IMR-90 (cell line): ENCODE measurements around the gene RAD51D. TPM values are rescaled to one million over a fixed set of nuclear protein-coding genes. Genes with fewer than 3 reads are reported as not detected.
A peak's percentile ranks its signal among the peaks of the same experiment; 100 is the strongest.

Experiments
- ATAC-seq: fragments of 200-7000 bp; cut with Tn5 transposase; 2 replicates; pipeline ENCODE4 v1.9.1; 2020; ENCODE audit warnings: low read depth, mild to moderate bottlenecking, moderate library complexity
- BruUV-seq: library from RNA; stranded (reverse); fragments of 400-500 nt; replicated peaks from 2 replicates; lab custom pipeline; 2021; lab: Mats Ljungman, UMichigan
- CTCF ChIA-PET: fragments of 300-600 bp; formaldehyde crosslinking; extraction: SDS; loops from one replicate; lab custom pipeline; 2021; ENCODE audit warnings: antibody characterized with exemption; lab: Yijun Ruan, JAX
- POLR2A ChIA-PET: fragments of 300-600 bp; sonication (Branson Sonifier 250); formaldehyde crosslinking; loops from one replicate; lab custom pipeline; 2022; ENCODE audit warnings: antibody characterized with exemption; ENCODE audit not compliant: unreplicated experiment; lab: Charles Lee
- DNase-seq: peaks from one replicate; pipeline ENCODE4 v3.0.0; 2013
- H2AFZ ChIP-seq: replicated peaks from 2 replicates; pipeline ENCODE3; 2013; ENCODE audit warnings: low read length, mild to moderate bottlenecking; ENCODE audit not compliant: poor library complexity
- H2AK5ac ChIP-seq: 2 replicates; pipeline ENCODE4 v1.6.1; 2013; ENCODE audit warnings: low read depth, low read length, inconsistent platforms
- H2AK9ac ChIP-seq: replicated peaks from 2 replicates; pipeline ENCODE3; 2013; ENCODE audit warnings: mild to moderate bottlenecking, low read depth, low read length, moderate library complexity; ENCODE audit not compliant: poor library complexity
- H2BK120ac ChIP-seq: 2 replicates; pipeline ENCODE4 v1.6.1; 2013; ENCODE audit warnings: low read depth, low read length, inconsistent platforms
- H2BK15ac ChIP-seq: 3 replicates; pipeline ENCODE4 v1.6.1; 2013; ENCODE audit warnings: low read depth, low read length, inconsistent platforms
- H2BK20ac ChIP-seq: 2 replicates; pipeline ENCODE4 v1.6.1; 2013; ENCODE audit warnings: low read depth, mild to moderate bottlenecking, inconsistent platforms, low read length, moderate library complexity
- H2BK5ac ChIP-seq: 2 replicates; pipeline ENCODE4 v1.6.1; 2013; ENCODE audit warnings: mild to moderate bottlenecking, low read depth, low read length, inconsistent platforms; ENCODE audit not compliant: poor library complexity, severe bottlenecking
- H3K14ac ChIP-seq: replicated peaks from 2 replicates; pipeline ENCODE4 v1.6.1; 2013; ENCODE audit warnings: low read depth, low read length, inconsistent platforms
- H3K18ac ChIP-seq: 2 replicates; pipeline ENCODE4 v1.6.1; 2013; ENCODE audit warnings: low read depth, low read length, control low read depth
- H3K23ac ChIP-seq: 2 replicates; pipeline ENCODE4 v1.6.1; 2013; ENCODE audit warnings: low read depth, low read length, inconsistent platforms
- H3K27ac ChIP-seq: 2 replicates; pipeline ENCODE4 v1.5.1; 2013; ENCODE audit warnings: mild to moderate bottlenecking, control low read depth, low read length; ENCODE audit not compliant: insufficient read depth
- H3K27me3 ChIP-seq: 2 replicates; pipeline ENCODE4 v1.6.1; 2013; ENCODE audit warnings: low read length; ENCODE audit not compliant: control insufficient read depth, insufficient read depth
- H3K36me3 ChIP-seq: 2 replicates; pipeline ENCODE4 v1.6.1; 2013; ENCODE audit warnings: low read length, mixed read lengths; ENCODE audit not compliant: control insufficient read depth, insufficient read depth
- H3K4ac ChIP-seq: 2 replicates; pipeline ENCODE4 v1.6.1; 2013; ENCODE audit warnings: low read depth, low read length, inconsistent platforms
- H3K4me1 ChIP-seq: 2 replicates; pipeline ENCODE4 v1.6.1; 2013; ENCODE audit warnings: low read length, mixed read lengths; ENCODE audit not compliant: control insufficient read depth, insufficient read depth
- H3K4me2 ChIP-seq: 2 replicates; pipeline ENCODE4 v1.6.1; 2013; ENCODE audit warnings: low read depth, mild to moderate bottlenecking, control low read depth, low read length, moderate library complexity
- H3K4me3 ChIP-seq: 2 replicates; pipeline ENCODE4 v1.5.1; 2013; ENCODE audit warnings: low read depth, mild to moderate bottlenecking, control low read depth, low read length, moderate library complexity; ENCODE audit not compliant: insufficient read depth
- H3K56ac ChIP-seq: 2 replicates; pipeline ENCODE4 v1.6.1; 2013; ENCODE audit warnings: low read length, inconsistent platforms; ENCODE audit not compliant: insufficient read depth; ENCODE audit errors: extremely low read depth
- H3K79me1 ChIP-seq, 2 experiments: 2 replicates each; pipeline ENCODE4 v1.6.1; 2013; ENCODE audit warnings: low read length in 2 of 2, inconsistent platforms in 1 of 2, low read depth in 1 of 2
- H3K9ac ChIP-seq: 2 replicates; pipeline ENCODE4 v1.6.1; 2013; ENCODE audit warnings: low read depth, low read length, control low read depth
- H3K9me1 ChIP-seq: 2 replicates; pipeline ENCODE4 v1.6.1; 2013; ENCODE audit warnings: low read length, inconsistent platforms; ENCODE audit not compliant: insufficient read depth
- H3K9me3 ChIP-seq: 2 replicates; pipeline ENCODE4 v1.6.1; 2013; ENCODE audit warnings: low read length; ENCODE audit not compliant: control insufficient read depth, insufficient read depth
- H4K20me1 ChIP-seq: 2 replicates; pipeline ENCODE4 v1.6.1; 2013; ENCODE audit warnings: low read length, inconsistent platforms; ENCODE audit not compliant: insufficient read depth
- H4K5ac ChIP-seq: 2 replicates; pipeline ENCODE4 v1.6.1; 2013; ENCODE audit warnings: mild to moderate bottlenecking, low read depth, low read length, control low read depth
- H4K8ac ChIP-seq, 2 experiments: 2 replicates each; pipeline ENCODE4 v1.6.1; 2013; ENCODE audit warnings: low read depth in 2 of 2, low read length in 2 of 2, control low read depth in 1 of 2, inconsistent platforms in 1 of 2
- H4K91ac ChIP-seq: 2 replicates; pipeline ENCODE4 v1.6.1; 2013; ENCODE audit warnings: low read depth, low read length, inconsistent platforms; ENCODE audit not compliant: insufficient read depth
- BHLHE40 ChIP-seq: fragments of 150-350 bp; IDR thresholded peaks from 2 replicates; pipeline ENCODE4 v1.6.1; 2016; ENCODE audit warnings: mild to moderate bottlenecking, low read depth, low read length
- CEBPB ChIP-seq: IDR thresholded peaks from 2 replicates; pipeline ENCODE4 v1.6.1; 2012; ENCODE audit warnings: low read depth, low read length, improper control_type of control experiment
- FOS ChIP-seq: fragments of 150-350 bp; IDR thresholded peaks from 2 replicates; pipeline ENCODE4 v1.6.1; 2016; ENCODE audit warnings: low read depth, low read length
- MXI1 ChIP-seq: IDR thresholded peaks from 2 replicates; pipeline ENCODE4 v1.6.1; 2012; ENCODE audit warnings: low read depth, mild to moderate bottlenecking, low read length, moderate library complexity, borderline replicate concordance
- RAD21 ChIP-seq: IDR thresholded peaks from 2 replicates; pipeline ENCODE4 v1.6.1; 2012; ENCODE audit warnings: low read length, improper control_type of control experiment
- SMC3 ChIP-seq: fragments of 150-350 bp; IDR thresholded peaks from 2 replicates; pipeline ENCODE4 v1.6.1; 2016; ENCODE audit warnings: low read depth, mild to moderate bottlenecking, antibody characterized with exemption, low read length, moderate library complexity
- WGBS, 2 experiments: methylation state at CpG; one replicate each; pipeline versions ENCODE4 v1.1.5 to v1.1.7; 2013; ENCODE audit warnings: missing lambda C conversion rate in 2 of 2; ENCODE audit not compliant: insufficient read length in 1 of 2; ENCODE audit errors: extremely low coverage in 2 of 2; 5-methylcytosine and 5-hydroxymethylcytosine counted together
- dilution Hi-C: fragments of 300-500 bp; cut with HindIII; formaldehyde crosslinking; loops from one replicate; pipeline ENCODE4 v1.14.3; 2018; ENCODE audit warnings: low sequenced_read_pairs; ENCODE audit not compliant: unreplicated experiment
- in situ Hi-C: fragments of 300-500 bp; cut with MboI; formaldehyde crosslinking; loops from 3 replicates; pipeline ENCODE4 v1.14.3; 2019; ENCODE audit warnings: low sequenced_read_pairs, inconsistent platforms, mixed read lengths
- intact Hi-C: fragments of 100-400 bp; cut with micrococcal nuclease; formaldehyde crosslinking; loops from 2 replicates; pipeline ENCODE4 v1.10.0; 2022
- polyA plus RNA-seq, 3 experiments: library from polyadenylated mRNA; depleted of rRNA; stranded (reverse); fragments of >200 nt; gene quantifications; 2 replicates each; pipeline ENCODE4 v1.2.3, GENCODE V29; 2012; ENCODE audit warnings: low replicate concordance in 1 of 3
- total RNA-seq: library from RNA; depleted of rRNA; stranded (reverse); fragments of >200 nt; gene quantifications from 2 replicates; pipeline ENCODE4 v1.2.3, GENCODE V29; 2012

RAD51D gene
- total and polyA plus RNA-seq, 2 of the 4 experiments (the other 2 are of a cell fraction), result 10.8 to 12.7 TPM

GRCh38 chr17:35104844-35105450 is 14.7 kb downstream of the RAD51D start:
- H2BK120ac ChIP-seq, result no peak overlapping the region
- dilution Hi-C loops, result no loop called here

More at GRCh38 chr17:35104844-35105450, 14.7 kb downstream of the RAD51D start:
- DNase-seq, result no peak
- ChIA-PET CTCF (no interaction called here), POLR2A (no interaction called here)
- TF ChIP-seq SMC3 (no peak), CEBPB (peak; percentile 17; the same call in 1 of the 2 replicates), RAD21 (no peak), MXI1 (no peak), BHLHE40 (no peak), FOS (no peak)
- H2AFZ ChIP-seq, result no peak overlapping the region
- H2AK9ac ChIP-seq, result no peak overlapping the region
- no peaks in the 10 kb centered on the region for H3K4me1 ChIP-seq
- in situ Hi-C loops (loop anchor here (25.0 kb wide), 2 partner anchors 468 to 843 kb away; partner anchors contain the start of genes CCL2 and CCL7), intact Hi-C loops (no loop called here)
- no peak overlapping the region for H3K4ac ChIP-seq
- H3K9me3 ChIP-seq, result no peaks in the 10 kb centered on the region
- peaks cover 41% of the 10 kb centered on the region for H3K36me3 ChIP-seq
- H3K9me1 ChIP-seq, result no peaks in the 10 kb centered on the region
- peaks cover 3 to 11% of the 10 kb centered on the region in 2 experiments; a peak in 3 of 4 replicates for H3K79me1 ChIP-seq
- no peak overlapping the region for H2BK5ac ChIP-seq
- no peak overlapping the region for H3K27ac ChIP-seq
- no peak overlapping the region for H2AK5ac ChIP-seq
- no peak overlapping the region for H3K14ac ChIP-seq
- no peak overlapping the region for H3K9ac ChIP-seq
- no peak overlapping the region for H3K23ac ChIP-seq
- no peaks in the 10 kb centered on the region for H3K27me3 ChIP-seq
- no peak overlapping the region for H3K56ac ChIP-seq
- H4K5ac ChIP-seq, result no peak overlapping the region
- no peak overlapping the region for H4K91ac ChIP-seq
- H2BK20ac ChIP-seq, result no peak overlapping the region
- BruUV-seq, result no TSS peak
- no peak overlapping the region for H3K4me3 ChIP-seq
- H4K8ac ChIP-seq, result no peak overlapping the region
- no peak overlapping the region for H3K4me2 ChIP-seq
- H4K20me1 ChIP-seq, result no peaks in the 10 kb centered on the region
- no CpG with 5 or more reads among the region's 5 CpGs for WGBS, 2 experiments
- no peak overlapping the region for H3K18ac ChIP-seq
- no peak for ATAC-seq
- H2BK15ac ChIP-seq, result no peak overlapping the region
